Activated CD8-positive, alpha-beta memory T cell treated with anti-CD3 and anti-CD28 coated beads, Interleukin-2, amount 10 ng/mL, durations not matched to agents 7 days and 5 days (primary cell): ENCODE results near the gene TFDP1. TPM values are rescaled to one million over a fixed set of nuclear protein-coding genes. Genes with fewer than 3 reads are reported as not detected.
A peak's percentile ranks its signal among the peaks of the same experiment; 100 is the strongest.

Experiments
- ATAC-seq: fragments of 150-1000 bp; cut with Tn5 transposase; one replicate; pipeline ENCODE4 v1.10.0; 2021; ENCODE audit warnings: moderate library complexity
- CTCF ChIA-PET: fragments of 350-600 bp; sonication (Branson Sonifier 250); formaldehyde crosslinking; loops from one replicate; lab custom pipeline; 2021; ENCODE audit warnings: antibody characterized with exemption; lab: Charles Lee
- DNase-seq: peaks from one replicate; pipeline ENCODE4 v3.0.0-alpha.2; 2020
- H3K27ac Mint-ChIP-seq: one replicate; pipeline ENCODE4 v1.8.0; 2021; ENCODE audit warnings: mild to moderate bottlenecking, mixed read lengths
- H3K27me3 Mint-ChIP-seq: one replicate; pipeline ENCODE4 v1.8.0; 2021; ENCODE audit warnings: mixed read lengths
- H3K36me3 Mint-ChIP-seq: one replicate; pipeline ENCODE4 v1.8.0; 2021; ENCODE audit warnings: mild to moderate bottlenecking, mixed read lengths
- H3K4me1 Mint-ChIP-seq: one replicate; pipeline ENCODE4 v1.8.0; 2021; ENCODE audit warnings: mixed read lengths
- H3K4me3 Mint-ChIP-seq: one replicate; pipeline ENCODE4 v1.8.0; 2021; ENCODE audit warnings: mild to moderate bottlenecking, moderate library complexity, mixed read lengths
- H3K9me3 Mint-ChIP-seq: one replicate; pipeline ENCODE4 v1.8.0; 2022; ENCODE audit warnings: low read depth, mixed read lengths
- total RNA-seq, 2 experiments: library from RNA; stranded (reverse); gene quantifications; one replicate each; pipeline ENCODE4 v1.2.3, GENCODE V29; 2021

The TFDP1 gene
- total RNA-seq, 2 experiments from 2014 or later = 168 to 175 TPM

DNA sequence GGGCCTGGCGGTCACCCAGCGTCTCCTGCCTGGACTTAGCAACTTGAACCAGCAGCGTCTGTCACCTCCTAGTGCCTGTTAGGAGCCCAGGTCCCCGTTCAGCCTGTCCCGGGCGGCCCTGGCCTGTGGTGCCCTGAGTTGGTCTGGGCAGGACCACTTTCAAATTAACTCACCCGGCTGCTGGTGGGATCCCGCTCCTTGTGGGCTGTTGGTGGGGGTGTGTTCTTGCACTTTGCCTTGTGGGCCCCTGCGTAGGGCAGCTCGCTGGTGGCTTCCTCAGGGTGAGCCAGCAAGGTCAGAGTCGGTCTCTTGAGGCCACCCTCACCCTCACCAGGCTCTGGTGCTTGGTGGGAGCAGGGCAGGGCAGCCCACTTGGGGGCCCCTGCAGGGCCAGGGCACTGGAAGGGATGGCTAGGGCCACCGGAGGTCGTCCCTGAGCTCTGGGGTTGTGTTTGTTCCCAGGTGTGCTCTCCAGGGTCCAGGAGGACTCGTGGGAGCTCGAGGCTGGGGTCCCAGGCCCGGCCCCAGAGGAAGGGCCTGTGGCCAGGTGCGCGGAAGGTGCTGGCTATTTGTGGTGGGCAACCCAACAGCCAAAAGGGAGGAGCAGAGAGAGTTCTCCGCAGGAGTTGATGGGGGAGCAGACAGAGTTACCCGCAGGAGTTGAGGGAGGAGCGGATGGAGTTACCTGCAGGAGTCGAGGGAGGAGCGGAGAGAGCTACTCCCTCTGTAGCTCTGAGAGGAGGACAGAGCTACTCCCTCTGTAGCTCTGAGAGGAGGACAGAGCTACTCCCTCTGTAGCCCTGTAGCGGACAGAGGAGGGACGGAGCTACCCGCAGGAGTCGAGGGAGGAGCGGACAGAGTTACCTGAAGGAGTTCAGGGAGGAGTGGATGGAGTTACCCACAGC lies 16.9 kb downstream of the TFDP1 start:
- CTCF ChIA-PET = no interaction called here
- Mint-ChIP-seq H3K4me3 (no peak overlapping the region), H3K4me1 (peaks cover 50% of the 10 kb centered on the region), H3K27me3 (no peaks in the 10 kb centered on the region), H3K27ac (no peak overlapping the region), H3K36me3 (peaks cover 50% of the 10 kb centered on the region), H3K9me3 (no peaks in the 10 kb centered on the region)
- DNase-seq (no peak), ATAC-seq (no peak)

DNA sequence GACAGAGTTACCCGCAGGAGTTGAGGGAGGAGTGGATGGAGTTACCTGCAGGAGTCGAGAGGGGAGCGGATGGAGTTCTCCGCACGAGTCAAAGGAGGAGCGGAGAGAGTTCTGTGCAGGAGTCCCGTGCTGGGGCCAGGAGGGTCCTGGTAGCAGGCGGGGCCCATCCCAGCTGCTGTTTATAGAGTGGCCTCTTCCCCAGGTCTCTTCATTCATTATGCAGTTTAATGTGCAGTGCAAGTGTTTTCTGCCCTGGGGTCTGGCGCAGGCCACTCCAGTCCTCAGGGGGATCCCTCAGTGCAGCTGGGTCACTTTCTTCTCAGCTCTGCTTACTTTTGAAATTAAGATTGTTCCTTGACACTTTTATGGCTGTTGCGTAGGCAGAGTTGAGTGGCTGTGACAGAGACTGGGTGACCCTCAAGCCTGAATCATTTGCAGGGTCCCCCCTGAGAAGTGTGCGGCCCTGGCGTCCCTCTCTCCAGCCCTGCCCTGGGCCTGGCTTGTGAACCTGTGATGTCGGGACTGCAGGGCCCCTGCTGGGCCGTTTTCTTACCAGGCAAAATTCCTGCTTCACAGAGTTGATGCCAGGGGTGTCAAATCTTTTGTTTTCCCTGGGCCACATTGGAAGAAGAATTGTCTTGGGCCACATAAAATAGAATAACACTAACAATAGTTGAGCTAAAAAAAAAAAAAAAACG lies 17.9 kb downstream of the TFDP1 start:
- no peak overlapping the region for H3K27ac Mint-ChIP-seq
- CTCF ChIA-PET = interaction anchor here (2.1 kb wide), 1 partner anchor 40 kb away, joined by 7 read pairs; no protein-coding TSS in a partner anchor
- no peaks in the 10 kb centered on the region for H3K9me3 Mint-ChIP-seq

DNA sequence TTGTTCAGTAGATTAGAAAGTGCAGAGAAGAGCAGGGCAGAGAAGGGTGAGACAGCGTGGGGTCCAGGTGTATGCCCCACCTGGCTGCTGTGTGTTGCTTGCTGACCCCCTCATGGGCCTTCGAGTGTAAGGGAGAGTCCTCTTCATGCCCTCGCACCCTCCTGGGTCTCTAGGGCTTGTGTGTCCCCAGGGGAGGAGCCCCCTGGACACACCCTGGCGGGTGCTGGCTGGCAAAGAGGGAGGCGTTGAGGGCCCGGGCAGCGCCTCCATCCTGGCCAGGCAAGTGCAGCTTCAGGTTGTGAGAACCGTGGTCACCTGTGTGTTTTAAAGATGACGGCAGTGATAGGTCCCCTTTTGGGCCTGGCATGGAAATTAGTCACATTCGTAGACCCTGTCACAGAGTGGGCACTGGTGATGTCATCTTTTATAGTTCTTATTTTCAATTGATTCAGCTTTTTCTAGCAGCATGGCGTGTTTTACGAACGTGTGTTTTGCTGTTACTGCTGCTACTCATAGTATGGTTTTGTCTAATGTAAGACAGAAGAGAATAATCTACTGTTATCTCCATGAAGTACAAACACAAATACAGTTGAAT lies 18.7 kb downstream of the TFDP1 start:
- CTCF ChIA-PET = interaction anchor here (2.1 kb wide), 1 partner anchor 41 kb away, joined by 7 read pairs; no protein-coding TSS in a partner anchor
- Mint-ChIP-seq H3K27me3 (no peaks in the 10 kb centered on the region), H3K36me3 (peaks cover 36% of the 10 kb centered on the region), H3K4me3 (no peak overlapping the region), H3K9me3 (no peaks in the 10 kb centered on the region), H3K4me1 (peaks cover 56% of the 10 kb centered on the region), H3K27ac (no peak overlapping the region)
- ATAC-seq = no peak
- no peak for DNase-seq

More for the DNA sequence above, 17.9 kb downstream of the TFDP1 start:
- no peak overlapping the region for H3K4me3 Mint-ChIP-seq
- ATAC-seq = no peak
- DNase-seq = no peak
- H3K4me1 Mint-ChIP-seq = peaks cover 56% of the 10 kb centered on the region
- H3K36me3 Mint-ChIP-seq = peaks cover 43% of the 10 kb centered on the region
- H3K27me3 Mint-ChIP-seq = no peaks in the 10 kb centered on the region

DNA sequence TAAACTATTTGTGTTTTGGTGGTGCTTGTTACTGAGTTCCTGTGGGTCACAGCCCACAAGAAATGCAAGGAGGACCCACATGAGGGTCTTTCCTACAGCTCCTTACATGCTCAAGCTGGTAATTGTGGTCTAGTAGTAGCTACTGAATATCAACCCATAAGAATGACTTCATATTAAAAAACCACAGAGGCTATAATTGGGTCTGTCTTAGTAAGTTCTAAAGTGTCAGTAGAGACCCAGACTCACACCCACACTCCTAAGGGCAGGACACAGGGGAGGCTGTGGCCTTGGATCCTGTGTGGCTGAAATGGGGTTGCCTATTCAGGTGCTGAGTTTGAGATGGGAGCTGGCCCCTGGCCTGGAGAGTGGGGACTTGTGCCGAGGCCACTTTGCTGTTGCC lies 19.6 kb downstream of the TFDP1 start:
- Mint-ChIP-seq H3K36me3 (peaks cover 31% of the 10 kb centered on the region), H3K9me3 (no peaks in the 10 kb centered on the region), H3K4me1 (peaks cover 56% of the 10 kb centered on the region), H3K27ac (peak overlapping the region; percentile 11), H3K27me3 (no peaks in the 10 kb centered on the region), H3K4me3 (no peak overlapping the region)
- CTCF ChIA-PET = interaction anchor here (0.7 to 2.1 kb wide), 2 partner anchors 13 to 42 kb away, joined by 3 to 7 read pairs; no protein-coding TSS in a partner anchor
- ATAC-seq = peak; percentile 40
- DNase-seq = no peak

DNA sequence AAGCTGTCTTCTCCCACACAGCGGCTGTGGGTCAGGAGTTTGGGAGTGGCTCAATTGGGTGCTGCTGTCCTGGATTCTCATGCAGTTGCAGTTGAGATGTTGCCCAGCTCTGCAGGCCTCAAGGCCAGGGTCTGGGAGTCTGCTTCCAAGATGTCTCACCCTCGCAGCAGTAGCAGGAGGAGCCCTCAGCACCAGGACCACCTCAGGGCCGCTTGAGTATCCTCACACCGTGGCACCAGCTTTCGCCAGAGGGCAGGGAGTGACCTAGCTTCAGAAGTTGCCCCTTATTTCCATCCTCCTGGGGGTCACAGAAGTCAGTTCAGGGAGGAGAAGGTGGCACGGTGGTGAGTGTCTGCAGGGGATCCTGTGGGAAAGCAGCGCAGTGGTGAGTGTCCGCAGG lies 20.9 kb downstream of the TFDP1 start:
- no peaks in the 10 kb centered on the region for H3K9me3 Mint-ChIP-seq
- H3K4me1 Mint-ChIP-seq = peaks cover 53% of the 10 kb centered on the region
- no peak for DNase-seq
- peak overlapping the region; percentile 31 for H3K27ac Mint-ChIP-seq
- CTCF ChIA-PET = no interaction called here
- H3K4me3 Mint-ChIP-seq = no peak overlapping the region
- no peaks in the 10 kb centered on the region for H3K27me3 Mint-ChIP-seq
- H3K36me3 Mint-ChIP-seq = peaks cover 25% of the 10 kb centered on the region
- ATAC-seq = no peak

DNA sequence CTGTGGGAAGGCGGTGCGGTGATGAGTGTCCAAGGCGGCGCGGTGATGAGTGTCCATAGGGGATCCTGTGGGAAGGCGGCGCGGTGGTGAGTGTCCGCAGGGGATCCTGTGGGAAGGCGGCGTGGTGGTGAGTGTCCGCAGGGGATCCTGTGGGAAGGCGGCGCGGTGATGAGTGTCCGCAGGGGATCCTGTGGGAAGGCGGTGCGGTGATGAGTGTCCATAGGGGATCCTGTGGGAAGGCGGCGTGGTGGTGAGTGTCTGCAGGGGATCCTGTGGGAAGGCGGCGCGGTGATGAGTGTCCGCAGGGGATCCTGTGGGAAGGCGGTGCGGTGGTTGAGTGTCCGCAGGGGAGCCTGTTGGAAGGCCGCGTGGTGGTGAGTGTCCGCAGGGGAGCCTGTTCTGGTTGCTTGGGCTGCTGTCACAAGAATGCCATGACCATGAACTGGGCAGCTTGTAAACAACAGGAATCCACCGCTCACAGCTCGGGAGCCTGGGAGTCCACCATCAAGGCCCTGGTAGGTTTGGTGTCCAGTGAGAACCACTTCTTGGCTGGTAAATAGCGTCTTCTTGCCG lies 21.4 kb downstream of the TFDP1 start:
- Mint-ChIP-seq H3K36me3 (peaks cover 22% of the 10 kb centered on the region), H3K27ac (no peak overlapping the region), H3K27me3 (no peaks in the 10 kb centered on the region), H3K4me3 (no peak overlapping the region), H3K9me3 (no peaks in the 10 kb centered on the region), H3K4me1 (peaks cover 49% of the 10 kb centered on the region)
- DNase-seq = no peak
- CTCF ChIA-PET = no interaction called here
- ATAC-seq = no peak

DNA sequence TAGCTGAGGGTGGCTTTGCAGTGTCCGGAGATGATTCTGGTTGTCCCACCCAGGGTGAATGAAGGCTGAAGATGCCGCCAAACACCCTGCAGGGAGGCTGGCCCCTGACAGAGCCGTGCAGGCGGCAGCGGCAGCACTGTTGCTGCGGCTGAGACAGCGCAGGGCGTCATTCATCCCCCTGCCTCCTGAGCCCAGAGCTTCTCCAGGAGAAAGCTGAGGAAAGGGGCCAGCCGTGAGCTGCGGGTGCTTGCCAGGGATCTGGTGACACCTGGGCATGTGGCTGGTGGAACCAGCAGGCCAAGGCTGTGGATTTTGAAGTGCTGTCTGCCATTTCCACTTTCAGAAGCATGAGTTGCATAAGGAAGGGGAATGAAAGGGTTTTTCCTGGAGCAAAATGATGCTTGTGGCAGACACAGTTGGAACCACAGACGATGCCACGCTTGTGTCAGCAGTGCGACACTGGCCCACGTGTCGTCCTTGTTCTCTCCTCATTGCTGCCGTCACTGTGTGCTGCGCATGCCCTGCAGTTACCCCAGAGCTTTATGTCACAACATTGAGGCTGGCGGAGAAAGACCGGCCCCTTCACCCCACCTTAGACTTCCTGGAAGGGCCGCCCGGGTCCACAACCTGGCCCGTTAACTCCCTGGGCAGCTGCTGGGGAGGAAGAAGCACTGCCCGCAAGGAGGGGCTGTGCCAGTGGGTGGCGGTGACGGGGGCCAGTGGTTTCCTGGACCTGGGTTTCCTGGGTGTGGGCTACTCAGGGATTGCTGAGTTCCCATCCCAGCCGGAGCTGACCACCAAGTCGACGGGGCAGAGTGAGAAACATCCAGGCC lies 22.7 kb downstream of the TFDP1 start:
- Mint-ChIP-seq H3K27me3 (no peaks in the 10 kb centered on the region), H3K4me1 (peaks cover 41% of the 10 kb centered on the region), H3K27ac (no peak overlapping the region), H3K9me3 (no peaks in the 10 kb centered on the region), H3K4me3 (no peak overlapping the region), H3K36me3 (peaks cover 27% of the 10 kb centered on the region)
- CTCF ChIA-PET = no interaction called here
- ATAC-seq (no peak), DNase-seq (no peak)

DNA sequence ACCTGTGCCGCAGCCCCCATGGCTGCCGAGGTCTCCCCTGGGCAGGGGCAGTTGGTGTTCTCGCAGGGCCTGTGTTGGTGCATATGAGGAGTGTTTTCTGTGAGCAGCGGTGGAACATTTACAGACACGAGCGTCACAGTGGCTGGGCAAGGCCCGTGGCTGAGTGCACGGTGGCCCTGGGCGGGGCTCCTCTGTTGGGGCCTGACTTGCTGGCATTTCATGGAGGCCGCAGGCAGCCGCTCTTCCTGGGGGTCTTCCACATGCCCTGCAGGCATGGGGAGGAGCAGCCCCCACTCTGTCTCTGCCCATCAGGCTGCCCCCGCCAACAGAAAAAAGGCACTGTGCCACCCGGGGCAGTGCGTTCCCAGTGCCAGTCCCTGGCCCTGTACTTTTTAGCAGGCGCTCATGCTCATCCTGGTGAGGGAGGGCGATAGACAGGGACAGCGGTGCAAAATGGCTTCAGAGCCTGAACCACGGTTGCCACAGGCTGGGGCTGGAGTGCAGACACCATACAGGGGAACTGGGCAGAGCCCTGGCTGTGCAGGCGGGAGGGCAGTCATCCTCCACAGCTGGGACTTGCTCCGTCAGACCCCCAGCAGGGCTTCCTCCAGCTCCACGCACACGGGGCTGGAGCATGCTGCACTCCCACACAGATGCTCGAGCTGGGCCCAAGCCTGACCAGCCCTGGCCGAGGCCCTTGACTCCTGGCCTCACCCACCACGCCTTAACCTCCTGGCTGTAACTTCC lies 23.5 kb downstream of the TFDP1 start:
- Mint-ChIP-seq H3K27ac (no peak overlapping the region), H3K4me1 (peaks cover 36% of the 10 kb centered on the region), H3K4me3 (no peak overlapping the region), H3K27me3 (no peaks in the 10 kb centered on the region), H3K36me3 (peaks cover 31% of the 10 kb centered on the region), H3K9me3 (no peaks in the 10 kb centered on the region)
- CTCF ChIA-PET = no interaction called here
- DNase-seq = no peak
- no peak for ATAC-seq

DNA sequence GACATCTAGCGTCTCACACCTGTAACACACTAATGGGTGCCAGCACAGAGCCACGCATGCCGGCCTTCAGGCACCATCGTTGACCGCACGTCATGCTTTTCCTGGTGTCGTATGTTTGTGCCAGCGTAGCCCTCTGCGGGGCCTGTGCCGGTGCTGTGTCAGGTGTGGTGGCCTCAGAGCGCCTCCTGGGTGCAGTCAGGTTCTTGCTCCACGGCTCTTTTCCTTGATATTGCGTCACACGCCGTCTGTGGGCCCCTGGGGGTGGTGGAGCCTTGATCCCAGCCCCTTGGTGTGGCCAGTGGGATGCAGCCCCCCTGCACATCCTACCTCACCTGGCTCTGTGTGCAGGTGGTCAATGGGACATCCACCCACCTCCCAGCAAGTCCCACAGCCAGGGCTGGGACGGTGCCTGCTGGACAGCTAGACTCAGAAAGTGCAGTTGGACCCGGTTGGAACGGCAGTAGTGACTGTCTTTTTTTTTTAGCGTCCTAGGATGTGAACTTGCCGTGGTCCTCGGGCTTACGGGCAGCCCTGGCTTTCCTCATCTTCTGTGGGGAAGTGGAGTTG lies 24.5 kb downstream of the TFDP1 start:
- H3K27me3 Mint-ChIP-seq = no peaks in the 10 kb centered on the region
- peaks cover 31% of the 10 kb centered on the region for H3K36me3 Mint-ChIP-seq
- no peak overlapping the region for H3K4me3 Mint-ChIP-seq
- H3K4me1 Mint-ChIP-seq = peaks cover 27% of the 10 kb centered on the region
- ATAC-seq = no peak
- H3K27ac Mint-ChIP-seq = no peak overlapping the region
- H3K9me3 Mint-ChIP-seq = no peaks in the 10 kb centered on the region
- CTCF ChIA-PET = no interaction called here
- DNase-seq = no peak

DNA sequence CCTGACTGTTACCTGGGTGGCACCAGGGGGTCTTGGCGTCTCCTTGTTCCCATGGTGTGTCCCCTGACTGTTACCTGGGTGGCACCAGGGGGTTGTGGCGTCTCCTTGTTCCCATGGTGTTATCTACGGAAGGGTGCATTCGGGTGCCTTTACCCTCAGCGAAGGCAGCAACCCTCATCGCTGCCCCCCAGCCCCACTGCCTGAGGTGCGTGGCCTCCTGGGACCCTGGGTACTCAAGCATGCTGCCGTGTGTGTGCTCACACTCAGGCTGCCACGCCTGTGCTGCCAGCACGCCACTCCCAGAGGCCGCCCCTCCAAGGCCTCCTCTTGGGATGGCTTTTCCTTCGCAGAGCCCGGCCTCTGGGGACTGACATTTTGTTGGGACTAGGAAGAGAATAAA lies 25.1 kb downstream of the TFDP1 start:
- ATAC-seq = no peak
- CTCF ChIA-PET = no interaction called here
- DNase-seq = no peak
- Mint-ChIP-seq H3K9me3 (no peaks in the 10 kb centered on the region), H3K4me1 (peaks cover 22% of the 10 kb centered on the region), H3K27ac (no peak overlapping the region), H3K4me3 (no peak overlapping the region), H3K27me3 (no peaks in the 10 kb centered on the region), H3K36me3 (peaks cover 31% of the 10 kb centered on the region)

DNA sequence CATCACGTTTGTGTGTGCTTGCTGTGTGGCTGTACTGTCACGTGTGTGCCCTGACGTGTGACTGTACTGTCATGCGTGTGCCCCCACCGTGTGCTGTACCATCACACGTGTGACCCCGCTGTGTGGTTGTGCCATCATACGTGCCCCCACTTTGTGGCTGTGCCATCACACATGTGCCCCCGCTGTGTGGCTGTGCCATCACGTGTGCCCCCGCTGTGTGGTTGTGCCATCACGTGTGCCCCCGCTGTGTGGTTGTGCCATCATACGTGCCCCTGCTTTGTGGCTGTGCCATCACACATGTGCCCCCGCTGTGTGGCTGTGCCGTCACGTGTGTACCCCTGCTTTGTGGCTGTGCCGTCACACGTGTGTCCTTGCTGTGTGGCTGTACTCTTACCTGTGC lies 25.7 kb downstream of the TFDP1 start:
- Mint-ChIP-seq H3K9me3 (no peaks in the 10 kb centered on the region), H3K4me3 (no peak overlapping the region), H3K36me3 (peaks cover 25% of the 10 kb centered on the region), H3K27me3 (no peaks in the 10 kb centered on the region), H3K27ac (no peak overlapping the region), H3K4me1 (peaks cover 15% of the 10 kb centered on the region)
- ATAC-seq = no peak
- CTCF ChIA-PET = no interaction called here
- no peak for DNase-seq

DNA sequence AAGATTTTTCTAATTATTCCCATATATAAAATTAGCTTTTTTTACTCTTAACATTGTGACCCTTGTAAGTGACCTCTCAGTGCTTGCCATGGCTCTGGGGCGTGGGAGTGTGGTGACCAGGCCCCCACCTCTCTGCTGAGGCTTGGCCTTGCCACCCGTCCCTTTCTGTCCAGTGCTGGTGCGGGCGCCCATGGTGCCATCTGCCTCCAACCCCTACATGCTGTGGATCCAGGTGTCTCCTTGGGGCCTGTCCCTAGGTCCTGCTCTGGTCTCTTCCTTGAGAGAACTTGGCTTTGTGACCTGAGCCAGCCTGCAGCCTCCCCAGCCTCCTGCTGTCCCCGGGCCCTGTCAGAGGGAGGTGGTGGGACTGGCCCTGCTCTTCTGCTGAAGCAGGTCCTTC lies 27.4 kb downstream of the TFDP1 start:
- Mint-ChIP-seq H3K36me3 (peaks cover 25% of the 10 kb centered on the region), H3K9me3 (no peaks in the 10 kb centered on the region), H3K27me3 (no peaks in the 10 kb centered on the region), H3K4me1 (no peaks in the 10 kb centered on the region), H3K4me3 (no peak overlapping the region), H3K27ac (no peak overlapping the region)
- DNase-seq (no peak), ATAC-seq (no peak)
- CTCF ChIA-PET = no interaction called here
